Left colon (tissue), 2 donors: ENCODE measurements around the gene TPPP3. TPM values are rescaled to one million over a fixed set of nuclear protein-coding genes. Genes with fewer than 3 reads are reported as not detected.
"Not testable (repeated sequence)": the region's sequence is repeated elsewhere in the genome, so short reads cannot be mapped to it uniquely, and the experiment has no call there.

ENCODE experiments used
- ATAC-seq: fragments of 200-7000 bp; cut with Tn5 transposase; one replicate; pipeline ENCODE4 v1.9.1; 2020; ENCODE audit warnings: mild to moderate bottlenecking, moderate library complexity
- DNase-seq, 2 donors: peaks; one replicate each; pipeline ENCODE4 v3.0.0-alpha.2; 2020
- intact Hi-C, 2 donors: fragments of 100-400 bp; cut with DNase I in 1 of 2; cut with micrococcal nuclease in 1 of 2; formaldehyde crosslinking; loops; one replicate each; pipeline versions ENCODE4 v1.11.2 to v1.14.0; 2022; cut with DNase I, micrococcal nuclease
- total RNA-seq, 2 donors: library from RNA; stranded (reverse); fragmentation: NEBNext Ultra II Directional; extraction: Animal tissue kit (Norgen Biotek cat#: 25700); gene quantifications; one replicate each; pipeline ENCODE4 v1.2.1, GENCODE V29; 2021
- donor health status: DM: no; HTN: no; CAD: no.
- donor health status: DM: yes; HTN: yes; CAD: no.

Gene TPPP3
- total RNA-seq, 2 donors from 2014 or later = 4.1 to 8.3 TPM

DNA sequence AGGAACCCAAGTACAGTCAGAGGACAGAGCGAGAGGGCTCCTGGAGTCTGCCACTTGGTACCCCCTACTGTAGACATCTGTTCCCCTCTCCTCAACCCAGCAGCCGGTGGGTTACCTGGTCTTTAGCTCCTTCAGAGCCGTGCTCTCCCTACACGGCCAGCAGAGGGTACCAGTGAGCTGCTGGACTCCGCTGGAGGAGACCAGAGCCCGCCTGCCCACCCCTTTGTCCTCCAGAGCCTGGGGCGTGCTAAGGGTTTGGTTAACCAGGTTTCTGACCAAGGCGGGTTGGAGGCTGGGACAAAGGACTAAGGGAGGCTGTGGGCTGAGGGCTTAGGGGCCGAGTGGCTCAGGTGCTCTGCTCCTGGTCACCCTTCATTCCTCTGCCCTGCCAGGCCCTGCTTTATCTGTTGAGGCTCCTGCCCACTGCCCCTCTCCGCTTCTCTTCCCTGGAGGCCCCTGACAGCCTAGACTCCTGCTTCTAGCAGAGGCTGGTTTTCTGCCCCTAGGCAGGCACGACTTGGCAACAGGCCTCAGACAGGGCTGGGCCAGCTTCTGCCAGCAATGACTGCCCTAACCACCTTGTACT is 34.9 kb upstream of the TPPP3 start:
- intact Hi-C loops = loop anchor here in 1 of 2 donors (5.0 kb wide), 1 partner anchor 34 kb away; no protein-coding TSS in a partner anchor
- ATAC-seq (peak; percentile 41), DNase-seq (peak; percentile 78 to 86)

DNA sequence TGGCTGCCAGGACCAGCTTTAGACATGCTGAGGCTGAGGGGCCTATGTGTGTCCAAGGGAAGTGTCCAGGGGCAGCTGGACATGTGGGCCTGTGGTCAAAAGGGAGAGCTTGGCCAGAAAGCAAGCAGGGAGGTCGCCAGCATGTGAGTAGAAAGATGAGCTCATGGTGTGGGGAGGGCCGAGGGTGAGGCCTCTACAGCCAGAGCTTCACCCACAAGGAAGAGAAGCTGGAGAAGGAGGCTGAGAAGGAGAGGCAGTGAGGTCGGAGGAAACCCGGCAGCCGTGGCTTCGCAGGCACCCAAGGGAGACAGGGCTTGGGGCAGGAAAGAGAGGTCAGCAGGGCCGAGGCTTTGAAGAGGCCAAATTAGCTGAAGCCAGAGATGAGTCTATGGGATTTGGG is 33.7 kb upstream of the TPPP3 start:
- intact Hi-C loops = loop anchor here in 1 of 2 donors (5.0 kb wide), 1 partner anchor 35 kb away; no protein-coding TSS in a partner anchor
- no peak for ATAC-seq
- DNase-seq = peak in 1 of 2 donors; percentile 27

DNA sequence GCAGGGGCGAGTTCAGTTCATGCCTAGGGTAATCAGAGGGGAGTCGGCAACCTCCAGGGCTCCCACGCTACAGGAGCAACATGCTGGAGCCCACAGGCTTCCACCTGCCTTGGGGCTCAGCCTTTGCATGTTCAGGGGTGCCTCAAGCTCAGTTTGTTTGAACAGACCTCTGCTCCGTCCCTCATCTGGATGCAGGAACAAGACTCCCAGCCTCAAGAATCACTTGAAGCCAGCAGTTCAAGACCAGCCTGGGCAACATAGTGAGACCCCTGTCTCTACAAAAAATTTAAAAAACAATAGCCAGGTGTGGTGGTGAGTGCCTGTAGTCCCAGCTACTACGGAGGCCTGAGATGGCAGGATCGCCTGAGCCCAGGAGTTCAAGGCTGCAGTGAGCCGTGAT is 32.7 kb upstream of the TPPP3 start:
- DNase-seq (no peak), ATAC-seq (no peak)
- intact Hi-C loops = loop anchor here in 1 of 2 donors (5.0 kb wide), 1 partner anchor 36 kb away; no protein-coding TSS in a partner anchor

DNA sequence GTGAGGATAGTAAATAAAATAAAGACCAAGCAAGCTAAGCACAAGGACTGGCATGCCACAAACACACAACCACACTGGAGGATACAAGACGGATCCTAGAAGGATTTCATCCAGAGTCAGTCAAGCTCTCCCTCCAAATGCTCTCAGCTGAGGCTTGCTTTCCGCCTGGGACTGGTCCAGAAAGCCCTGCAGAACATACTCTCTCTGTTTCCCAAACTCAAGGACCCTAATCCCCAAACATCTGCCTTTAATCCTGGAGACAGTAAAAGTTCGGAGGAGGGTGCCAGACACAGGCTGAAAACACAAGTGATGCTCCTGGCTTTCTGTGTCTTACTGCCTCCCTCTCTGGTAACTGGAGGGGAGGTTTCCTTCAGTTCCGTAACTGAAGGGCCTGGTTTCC is 32.3 kb upstream of the TPPP3 start:
- intact Hi-C loops = loop anchor here in 1 of 2 donors (5.0 kb wide), 1 partner anchor 37 kb away; no protein-coding TSS in a partner anchor

DNA sequence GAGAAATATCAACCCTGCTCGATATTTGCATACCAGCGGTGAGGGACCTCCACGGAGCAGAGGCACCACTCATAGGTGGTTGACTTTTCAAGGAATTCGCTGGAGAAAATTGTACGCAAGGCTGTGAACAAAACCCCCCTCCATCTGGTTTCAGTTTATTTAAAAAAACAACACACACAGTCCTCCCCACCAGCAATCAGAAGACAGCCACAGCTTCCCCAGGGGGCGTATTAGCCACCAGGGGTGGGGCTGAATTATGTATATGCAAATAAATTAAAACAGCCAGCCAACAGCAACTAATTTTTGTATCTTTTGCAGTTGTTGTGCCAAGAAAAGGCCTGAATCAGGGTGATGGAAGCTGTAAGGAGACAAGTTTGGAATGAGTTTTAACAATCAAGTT is 31.8 kb upstream of the TPPP3 start:
- intact Hi-C loops = loop anchor here in 1 of 2 donors (5.0 kb wide), 1 partner anchor 37 kb away; no protein-coding TSS in a partner anchor
- ATAC-seq (no peak), DNase-seq (no peak)

More for the DNA sequence above, 32.3 kb upstream of the TPPP3 start:
- ATAC-seq (no peak), DNase-seq (no peak)

DNA sequence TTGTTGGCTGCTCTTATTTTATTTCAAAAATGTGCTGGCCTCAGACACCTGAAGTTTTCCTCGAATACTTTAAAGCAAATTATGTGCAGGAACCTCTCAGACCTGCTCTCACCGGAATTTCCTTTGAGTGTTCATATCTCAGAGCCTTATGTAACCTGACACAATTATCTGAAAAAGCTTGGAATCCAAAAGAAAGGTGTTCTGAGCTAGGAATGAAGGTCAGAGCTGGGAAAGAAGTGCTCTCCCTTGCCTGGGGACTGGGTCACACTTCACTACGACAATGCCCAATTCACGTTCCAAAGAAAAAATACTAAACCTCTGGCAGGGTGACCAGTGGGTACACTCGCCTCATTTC is 30.9 kb upstream of the TPPP3 start:
- ATAC-seq (no peak), DNase-seq (no peak)
- intact Hi-C loops = no loop called here

DNA sequence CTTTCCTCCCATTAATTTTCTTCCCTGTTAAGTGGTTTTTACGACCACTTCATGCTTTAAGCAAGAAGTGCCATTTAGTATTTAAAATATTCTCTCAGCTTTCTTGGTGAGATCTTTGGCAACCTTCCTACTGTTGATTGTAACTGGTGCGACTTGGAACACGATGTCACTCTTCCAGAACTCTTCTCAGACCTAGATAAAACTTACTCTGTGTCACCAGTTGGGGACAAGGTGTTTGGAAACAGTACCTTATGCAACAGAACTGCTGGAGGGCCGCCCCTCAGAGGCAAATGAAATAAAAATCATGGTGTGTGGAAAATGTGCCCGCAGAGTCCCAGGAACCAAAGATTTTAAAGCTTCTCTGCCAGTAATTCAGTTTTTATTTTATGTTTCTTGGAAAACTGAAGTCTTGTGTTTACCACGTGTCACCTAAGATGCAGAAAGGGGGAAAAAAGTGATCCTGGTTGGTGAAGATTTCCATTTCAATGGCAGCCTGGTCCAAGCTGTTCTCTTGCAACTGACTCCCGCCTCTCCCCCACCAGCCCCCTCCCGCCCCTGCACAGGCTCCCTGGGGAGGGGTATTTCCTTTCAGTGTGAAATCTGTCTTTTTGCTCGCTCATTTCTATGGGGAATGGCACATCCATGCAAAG is 30.4 kb upstream of the TPPP3 start:
- no peak for DNase-seq
- ATAC-seq = no peak
- intact Hi-C loops = no loop called here

DNA sequence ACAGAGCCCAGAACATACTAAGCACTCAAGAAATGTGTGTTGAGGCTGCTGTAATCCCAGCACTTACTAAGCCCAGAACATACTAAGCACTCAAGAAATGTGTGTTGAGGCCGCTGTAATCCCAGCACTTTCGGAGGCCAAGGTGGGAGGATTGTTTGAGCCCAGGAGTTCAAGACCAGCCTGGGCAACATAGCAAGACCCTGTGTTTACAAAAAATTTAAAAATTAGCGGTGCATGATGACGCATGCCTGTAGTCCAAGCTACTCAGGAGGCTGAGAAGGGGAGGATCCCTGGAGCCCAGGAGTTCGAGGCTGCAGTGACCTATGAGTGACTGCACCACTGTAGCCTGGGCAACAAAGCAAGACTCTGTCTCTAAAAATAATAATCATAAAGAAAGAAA is 29.7 kb upstream of the TPPP3 start:
- DNase-seq = no peak
- ATAC-seq = no peak
- intact Hi-C loops = no loop called here

DNA sequence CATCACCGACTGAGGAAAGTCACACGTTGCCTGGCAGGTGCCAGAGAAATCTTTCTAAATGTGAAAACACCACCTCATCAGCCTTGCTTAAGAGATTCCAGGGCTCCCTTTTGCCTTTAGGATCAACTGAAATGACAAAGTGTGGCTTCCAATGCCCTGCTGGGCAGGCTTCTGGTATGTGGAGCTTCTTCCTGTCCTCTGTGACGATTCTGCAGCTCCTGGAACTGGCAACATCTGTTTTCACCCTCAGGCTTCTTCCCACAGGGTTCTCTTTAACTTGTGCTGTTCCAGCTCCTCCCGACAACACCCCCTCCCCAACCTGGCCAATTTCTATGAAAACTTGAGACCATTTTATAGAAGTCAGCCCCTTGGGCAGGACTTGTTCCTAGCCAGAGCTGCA is 27.7 kb upstream of the TPPP3 start:
- DNase-seq = no peak
- intact Hi-C loops = no loop called here
- ATAC-seq = no peak

DNA sequence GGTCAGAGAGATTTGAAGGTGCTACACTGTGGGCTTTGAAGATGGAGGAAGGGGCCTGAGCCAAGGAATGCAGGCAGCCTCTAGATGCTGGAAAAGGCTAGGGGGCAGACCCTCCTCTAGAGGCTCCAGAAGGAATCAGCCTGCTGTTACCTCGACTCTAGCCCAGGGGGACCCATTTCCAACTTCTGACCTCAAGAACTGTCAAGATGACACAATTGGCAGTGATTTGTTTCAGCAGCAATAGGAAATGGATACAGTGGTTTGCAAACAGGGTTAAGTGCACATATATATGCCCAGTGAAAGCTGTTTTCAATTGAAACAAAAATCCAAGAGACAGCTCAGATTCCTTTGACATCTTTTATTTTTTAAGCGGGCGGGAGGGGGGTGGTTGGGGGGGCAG is 26.6 kb upstream of the TPPP3 start:
- intact Hi-C loops = no loop called here
- DNase-seq (no peak), ATAC-seq (no peak)

DNA sequence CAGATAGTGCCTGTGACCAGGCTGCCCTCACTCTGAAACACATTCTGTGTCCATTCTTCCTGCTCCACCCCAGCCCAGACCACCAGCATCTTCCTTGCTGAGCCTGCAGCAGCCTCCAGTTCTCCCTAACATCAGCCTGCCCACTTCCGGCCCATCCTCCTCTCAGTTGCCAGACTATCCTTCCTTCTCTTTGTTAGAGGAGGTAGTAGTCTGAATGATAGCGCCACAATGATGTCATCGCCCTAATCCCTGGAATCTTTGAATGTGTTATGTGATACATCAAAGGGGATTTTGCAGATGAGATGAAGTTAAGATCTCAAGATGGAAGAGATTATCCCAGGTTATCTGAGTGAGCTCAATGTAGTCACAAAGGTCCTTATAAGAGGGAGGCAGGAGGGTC is 26.2 kb upstream of the TPPP3 start:
- no peak for ATAC-seq
- no peak for DNase-seq
- intact Hi-C loops = no loop called here

DNA sequence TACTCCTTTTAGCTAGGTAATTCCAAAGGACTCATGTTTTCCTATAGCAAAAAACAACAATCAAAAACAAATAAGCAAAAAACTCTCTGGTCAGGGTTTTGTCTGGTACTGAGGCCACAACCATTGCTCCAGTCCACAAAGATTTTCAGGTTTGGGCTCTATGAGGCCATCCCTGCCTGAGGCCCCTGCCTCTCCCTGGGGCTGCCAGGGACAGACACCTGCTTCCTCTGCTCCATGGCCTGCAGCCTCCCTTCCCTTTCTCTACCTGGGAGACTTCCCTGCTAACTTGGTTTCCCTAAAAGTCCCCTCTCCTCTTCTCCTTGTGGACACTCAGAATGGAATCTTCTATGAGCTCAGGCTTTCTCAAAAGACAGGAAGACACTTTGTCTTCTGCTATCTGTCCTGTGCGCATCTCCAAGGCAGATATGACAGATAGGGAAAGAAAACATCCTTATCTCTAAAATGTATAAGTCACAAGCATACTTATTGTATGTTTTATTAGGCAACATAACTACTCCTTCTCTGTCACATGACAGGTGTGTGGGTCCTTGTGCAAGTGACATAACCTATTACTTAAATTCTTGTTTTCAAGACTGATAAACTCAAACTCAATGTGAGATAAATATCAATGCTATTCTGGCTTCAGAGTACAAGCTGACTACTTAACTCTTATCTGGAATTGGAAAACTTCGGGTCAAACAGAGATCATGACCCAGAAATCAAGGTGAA is 24.2 kb upstream of the TPPP3 start:
- no peak for DNase-seq
- intact Hi-C loops = no loop called here
- no peak for ATAC-seq

DNA sequence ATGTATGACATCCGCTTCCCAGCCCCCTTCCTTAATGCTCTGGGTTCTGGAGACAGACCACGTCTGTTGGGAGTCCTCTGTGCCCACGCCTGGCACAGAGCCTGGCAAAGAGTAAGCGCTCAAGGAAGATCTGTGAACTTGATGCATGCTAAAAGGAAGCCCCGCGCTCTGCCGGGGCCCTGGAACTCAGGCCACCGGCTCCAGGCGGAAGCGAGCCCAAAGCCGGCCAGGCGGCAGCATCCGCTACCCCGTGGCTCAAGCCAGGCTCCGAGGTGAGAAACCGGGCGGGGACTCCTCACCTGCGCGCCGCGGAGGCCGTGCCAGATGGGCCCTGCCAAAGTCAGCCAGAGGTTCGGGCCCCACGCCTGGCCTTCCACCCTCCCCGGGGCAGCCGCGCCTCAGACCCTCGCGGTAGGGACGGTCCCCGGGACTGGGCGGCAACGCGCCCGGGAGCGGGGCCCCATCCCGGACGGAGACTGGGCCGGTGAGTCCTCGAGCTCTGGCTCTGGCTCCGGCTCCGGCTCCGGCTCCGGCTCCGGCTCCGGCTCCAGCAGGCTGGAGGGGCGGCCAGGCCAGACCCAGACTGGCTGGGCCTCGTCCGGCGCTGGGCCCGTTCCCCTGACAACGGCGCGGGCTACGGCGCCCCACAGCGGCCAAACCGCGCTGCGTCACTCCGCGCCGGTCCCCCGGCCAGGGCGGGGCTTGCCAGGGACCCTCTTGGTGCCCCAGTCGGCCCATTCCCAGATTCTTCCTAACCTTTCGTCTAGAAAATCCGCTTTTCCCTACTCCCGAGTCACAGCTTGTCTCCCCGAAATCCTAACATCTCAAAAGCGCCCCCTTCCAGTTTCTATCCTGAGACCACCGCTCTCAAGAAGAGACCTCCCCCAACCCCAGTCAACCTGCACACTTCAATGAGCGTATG is 22.8 kb upstream of the TPPP3 start, which contains the start of gene ZDHHC1:
TSS of gene ZDHHC1 (minus strand) at position 606 of the 922 bp plus-strand sequence. CDS start 8,702 bp downstream, outside the sequence.
- ATAC-seq = peak; percentile 90
- DNase-seq = peak; percentile 50 to 74
- intact Hi-C loops = no loop called here

DNA sequence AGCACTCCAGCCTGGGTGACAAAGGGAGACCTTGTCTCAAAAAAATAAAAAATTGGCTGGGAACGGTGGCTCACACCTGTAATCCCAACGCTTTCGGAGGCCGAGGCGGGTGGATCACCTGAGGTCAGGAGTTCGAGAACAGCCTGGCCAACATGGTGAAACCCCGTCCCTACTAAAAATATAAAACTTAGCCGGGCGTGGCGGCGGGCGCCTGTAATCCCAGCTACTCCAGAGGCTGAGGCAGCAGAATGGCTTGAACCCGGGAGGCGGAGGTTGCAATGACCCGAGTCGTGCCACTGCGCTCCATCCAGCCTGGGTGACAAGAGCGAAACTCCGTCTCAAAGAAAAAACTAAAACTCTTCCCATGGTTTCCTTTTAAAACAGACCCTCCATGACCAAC is 22.1 kb upstream of the TPPP3 start:
- DNase-seq, ATAC-seq, intact Hi-C loops: not testable (repeated sequence)

DNA sequence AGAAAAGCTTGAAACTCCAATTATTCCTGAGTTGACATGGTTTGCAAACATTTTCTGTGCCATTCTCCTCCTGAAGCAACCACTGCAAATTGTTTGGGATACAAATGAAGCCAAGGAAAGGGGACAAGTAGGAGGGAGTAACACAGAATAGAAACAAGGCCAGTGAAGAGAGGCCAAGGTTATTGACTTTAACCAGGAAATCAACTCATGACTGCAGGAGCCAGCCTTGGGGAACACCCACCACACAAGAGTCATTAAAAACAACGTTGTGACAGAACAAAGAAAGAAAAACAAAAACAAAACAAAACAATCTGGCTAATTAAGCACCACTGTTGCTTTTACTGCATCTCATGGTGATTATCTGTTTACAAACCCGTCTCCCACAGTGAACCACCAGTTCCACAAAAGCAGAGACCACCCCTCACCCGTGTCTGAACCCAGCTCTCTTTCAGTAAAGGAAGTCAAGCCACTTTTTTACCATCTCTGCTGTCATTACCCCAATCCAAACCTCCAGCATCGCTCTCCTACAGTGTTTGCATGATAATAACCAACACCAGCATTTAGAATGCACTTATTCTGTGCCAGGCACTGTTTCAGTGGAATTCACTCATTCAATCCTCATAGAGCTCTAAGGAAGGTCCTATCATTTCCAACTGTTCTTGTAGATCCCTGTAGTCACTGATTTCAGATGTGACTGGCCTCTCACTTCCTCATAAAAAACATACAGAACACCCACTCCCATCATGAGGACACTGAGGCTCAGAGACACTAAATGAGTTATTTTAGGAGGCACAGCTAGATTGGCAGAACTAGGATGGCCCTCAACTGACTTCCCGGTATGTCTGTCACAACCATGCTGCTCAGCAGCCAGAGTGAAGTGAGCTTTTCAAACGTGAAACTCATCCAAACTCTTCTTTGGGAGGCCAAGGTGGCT is 20.9 kb upstream of the TPPP3 start:
- ATAC-seq (peak; percentile 65), DNase-seq (no peak)
- intact Hi-C loops = no loop called here

DNA sequence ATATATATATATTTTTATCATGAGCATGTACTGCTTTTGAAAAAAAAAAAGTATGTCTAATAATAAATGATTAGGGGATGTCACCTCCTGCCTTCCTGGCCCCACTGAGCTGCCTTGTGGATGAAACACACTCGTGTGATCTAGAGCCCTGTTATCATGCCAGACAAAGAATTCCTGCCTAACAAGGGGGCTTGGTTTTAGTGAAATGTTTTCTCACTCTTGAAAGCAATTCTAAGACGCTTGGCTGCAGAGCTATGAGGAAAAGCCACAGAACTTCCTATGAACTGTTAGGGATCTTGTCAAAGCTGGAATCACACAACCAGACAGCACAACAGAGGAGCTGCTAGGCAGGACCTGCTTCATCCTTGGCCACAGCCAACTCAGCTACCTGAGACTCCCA is 19.0 kb upstream of the TPPP3 start:
- DNase-seq (no peak), ATAC-seq (no peak)
- intact Hi-C loops = no loop called here

DNA sequence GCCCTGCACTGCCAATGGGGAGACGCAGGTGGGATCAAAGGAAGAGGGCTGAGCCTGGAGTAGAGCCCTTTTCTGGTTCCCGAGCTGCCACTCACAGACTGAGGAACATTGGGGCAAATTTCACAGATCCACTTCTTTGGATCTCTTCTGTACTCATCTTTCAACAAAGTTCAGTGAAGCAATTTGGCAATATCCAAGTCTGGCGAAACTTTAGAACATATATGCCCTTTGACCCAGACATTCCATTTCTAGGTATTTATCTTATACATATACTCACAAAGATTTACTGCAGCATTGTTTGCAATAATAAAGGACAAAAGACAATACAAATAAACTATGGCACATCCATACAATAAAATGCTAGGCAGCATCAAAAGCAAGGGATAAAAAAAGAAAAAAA is 18.0 kb upstream of the TPPP3 start:
- intact Hi-C loops = no loop called here
- DNase-seq (no peak), ATAC-seq (no peak)

DNA sequence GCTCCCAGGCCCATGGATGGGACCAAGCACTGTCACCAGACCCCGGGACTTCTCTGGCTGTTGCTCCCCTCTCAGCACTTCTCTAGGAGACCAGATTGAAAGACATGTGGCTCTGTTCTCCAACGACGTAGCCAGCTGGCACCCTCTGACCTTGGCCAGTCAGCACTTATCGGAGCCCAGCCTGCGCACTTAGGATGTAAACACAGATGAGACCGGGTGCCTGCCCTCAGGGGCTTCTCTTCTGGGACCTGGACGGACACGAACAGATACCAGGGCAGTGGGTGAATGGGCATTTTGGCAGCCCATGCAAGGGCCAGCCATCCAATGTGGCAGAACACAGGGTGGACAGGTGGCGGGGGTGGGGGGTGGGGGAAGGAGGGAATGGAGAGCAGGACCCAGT is 16.3 kb upstream of the TPPP3 start:
- ATAC-seq = no peak
- no peak for DNase-seq
- intact Hi-C loops = no loop called here
